HepG2 (cell line): ENCODE data around the gene CABLES2. TPM values are rescaled to one million over a fixed set of nuclear protein-coding genes. Genes with fewer than 3 reads are reported as not detected.

ENCODE experiments used
- CBFB ChIP-seq: sonication (generic); formaldehyde crosslinking; IDR thresholded peaks from 2 replicates; pipeline ENCODE4 v1.4.0; 2020; ENCODE audit warnings: missing genetic modification reagents
- CTCF ChIP-seq: sonication (generic); formaldehyde crosslinking; IDR thresholded peaks from 2 replicates; pipeline ENCODE4 v1.5.0; 2020; ENCODE audit warnings: mild to moderate bottlenecking, missing genetic modification reagents, moderate library complexity
- DZIP1 ChIP-seq: sonication (generic); formaldehyde crosslinking; IDR thresholded peaks from 2 replicates; pipeline ENCODE4 v1.5.0; 2020; ENCODE audit warnings: mild to moderate bottlenecking, missing genetic modification reagents
- ELF1 ChIP-seq: sonication (generic); formaldehyde crosslinking; IDR thresholded peaks from 2 replicates; pipeline ENCODE4 v1.4.0; 2020; ENCODE audit warnings: missing genetic modification reagents
- EP300 ChIP-seq, 3 experiments: sonication (generic) in 1 of 3; formaldehyde crosslinking in 1 of 3; IDR thresholded peaks; 2 replicates each; pipeline versions ENCODE4 v1.5.1 to v1.6.1; 2011 to 2020; ENCODE audit warnings: low read depth in 2 of 3, low read length in 2 of 3, borderline replicate concordance in 1 of 3, improper control_type of control experiment in 1 of 3, mild to moderate bottlenecking in 1 of 3, missing genetic modification reagents in 1 of 3, moderate library complexity in 1 of 3
- HIC2 ChIP-seq: sonication (generic); formaldehyde crosslinking; IDR thresholded peaks from 2 replicates; pipeline ENCODE4 v1.9.0; 2022; ENCODE audit warnings: low read depth, missing genetic modification reagents
- KLF11 ChIP-seq: IDR thresholded peaks from 2 replicates; pipeline ENCODE4 v1.6.1; 2016; ENCODE audit warnings: missing compliant biosample characterization
- NBN ChIP-seq: fragments of 450-650 bp; conservative IDR thresholded peaks from 2 replicates; pipeline ENCODE4 v1.6.1; 2017
- NONO ChIP-seq, 2 experiments: fragments of 450-650 bp in 1 of 2; sonication (generic) in 1 of 2; formaldehyde crosslinking in 1 of 2; IDR thresholded peaks in 1 of 2; conservative IDR thresholded peaks in 1 of 2; 2 replicates each; pipeline versions ENCODE4 v1.6.1 to v1.8.0; 2017 to 2022; ENCODE audit warnings: mild to moderate bottlenecking in 1 of 2, missing genetic modification reagents in 1 of 2, moderate library complexity in 1 of 2
- SETDB1 ChIP-seq: sonication (generic); formaldehyde crosslinking; IDR thresholded peaks from 2 replicates; pipeline ENCODE4 v1.5.1; 2020; ENCODE audit warnings: missing genetic modification reagents, mild to moderate bottlenecking, borderline replicate concordance
- STAG1 ChIP-seq: sonication (generic); formaldehyde crosslinking; IDR thresholded peaks from 2 replicates; pipeline ENCODE4 v1.4.0; 2020; ENCODE audit warnings: missing genetic modification reagents
- TAF1 ChIP-seq: sonication (generic); formaldehyde crosslinking; IDR thresholded peaks from 2 replicates; pipeline ENCODE4 v1.4.0; 2020; ENCODE audit warnings: missing genetic modification reagents
- TEF ChIP-seq: sonication (generic); formaldehyde crosslinking; IDR thresholded peaks from 2 replicates; pipeline ENCODE4 v1.5.0; 2020; ENCODE audit warnings: missing genetic modification reagents
- WIZ ChIP-seq: sonication (generic); formaldehyde crosslinking; IDR thresholded peaks from 2 replicates; pipeline ENCODE4 v1.5.1; 2020; ENCODE audit warnings: mild to moderate bottlenecking, missing genetic modification reagents
- ZNF326 ChIP-seq: sonication (generic); formaldehyde crosslinking; IDR thresholded peaks from 2 replicates; pipeline ENCODE4 v1.4.0; 2020; ENCODE audit warnings: missing genetic modification reagents, borderline replicate concordance
- ZNF614 ChIP-seq: IDR thresholded peaks from 2 replicates; pipeline ENCODE4 v1.6.1; 2018; ENCODE audit warnings: missing biosample characterization, missing genetic modification reagents, inconsistent platforms, borderline replicate concordance
- ZNF652 ChIP-seq: IDR thresholded peaks from 2 replicates; pipeline ENCODE4 v1.6.1; 2016; ENCODE audit warnings: low read depth, borderline replicate concordance
- ZNF747 ChIP-seq: sonication (generic); formaldehyde crosslinking; IDR thresholded peaks from 2 replicates; pipeline ENCODE4 v1.8.1; 2023; ENCODE audit warnings: missing genetic modification reagents, mild to moderate bottlenecking, borderline replicate concordance
- ZSCAN5A ChIP-seq: sonication (generic); formaldehyde crosslinking; IDR thresholded peaks from 2 replicates; pipeline ENCODE4 v1.8.0; 2022; ENCODE audit warnings: mild to moderate bottlenecking, missing genetic modification reagents, borderline replicate concordance
- ZZZ3 ChIP-seq: sonication (generic); formaldehyde crosslinking; IDR thresholded peaks from 2 replicates; pipeline ENCODE4 v1.4.0; 2020; ENCODE audit warnings: missing genetic modification reagents, mild to moderate bottlenecking, borderline replicate concordance
- polyA plus RNA-seq, 8 experiments: library from polyadenylated mRNA; depleted of rRNA in 3 of 8; stranded (reverse) in 7 of 8; unstranded in 1 of 8; fragments of >200 nt; fragmentation: Illumina TruSeq in 4 of 8; extraction: Trizol in 4 of 8; gene quantifications; 2 replicates each; pipeline versions ENCODE4 v1.2.1 to v1.2.3, GENCODE V29; 2011 to 2016; ENCODE audit warnings: low read depth in 4 of 8, missing spikeins in 1 of 8, mixed read lengths in 1 of 8; ENCODE audit not compliant: insufficient read depth in 1 of 8
- total RNA-seq, 5 experiments: library from RNA; depleted of rRNA; stranded (reverse); fragments of >200 nt; fragmentation: Illumina TruSeq; extraction: Trizol; gene quantifications; 2 replicates each; pipeline ENCODE4 v1.2.3, GENCODE V29; 2016; ENCODE audit warnings: low read depth in 1 of 5

CABLES2 gene
- total and polyA plus RNA-seq, 2 of the 13 experiments (the other 11 are each of a cell fraction or from before 2014, with no cell fraction given), result 5.2 to 9.7 TPM

- TF ChIP-seq DZIP1 (CRISPR knock-in tag) (peak; percentile 64; the same call in 1 of the 2 replicates), NBN (no peak), ZNF614 (CRISPR knock-in tag) (peak; percentile 69; the same call in 1 of the 2 replicates), TEF (CRISPR knock-in tag) (no peak), EP300 (IDR thresholded peaks at IDR 0.05; ENCODE audit: low read depth in 2 of 2, low read length in 2 of 2) (no peak), EP300 (CRISPR knock-in tag; IDR thresholded peaks at IDR 0.05; ENCODE audit: borderline replicate concordance) (peak; percentile 61; the same call in 1 of the 2 replicates), KLF11 (CRISPR knock-in tag) (no peak), CBFB (CRISPR knock-in tag) (peak; percentile 59; the same call in 1 of the 2 replicates), HIC2 (CRISPR knock-in tag) (peak; percentile 91), WIZ (peak; percentile 80; the same call in 1 of the 2 replicates), ZNF326 (CRISPR knock-in tag) (0 out of 2 replicates have a peak, but pooled peaks have one; percentile 17), ELF1 (CRISPR knock-in tag) (peak; percentile 74), ZNF652 (no peak), ZZZ3 (CRISPR knock-in tag) (peak; percentile 70), CTCF (peak; percentile 56), TAF1 (no peak; the same call in 1 of the 2 replicates), STAG1 (CRISPR knock-in tag) (peak; percentile 17; the same call in 1 of the 2 replicates), ZNF747 (CRISPR knock-in tag) (peak; percentile 84; the same call in 1 of the 2 replicates), ZSCAN5A (CRISPR knock-in tag) (peak; percentile 79; the same call in 1 of the 2 replicates), NONO (IDR thresholded peaks at IDR 0.05) (no peak), NONO (CRISPR knock-in tag; conservative IDR thresholded peaks at IDR 0.05) (peak; percentile 63; the same call in 1 of the 2 replicates), SETDB1 (no peak)
These were observed 4.6 kb upstream of the CABLES2 start (continued) for GRCh38 chr20:62411479-62412193.
